ENCODE results near the gene ERV3-1.

DNA sequence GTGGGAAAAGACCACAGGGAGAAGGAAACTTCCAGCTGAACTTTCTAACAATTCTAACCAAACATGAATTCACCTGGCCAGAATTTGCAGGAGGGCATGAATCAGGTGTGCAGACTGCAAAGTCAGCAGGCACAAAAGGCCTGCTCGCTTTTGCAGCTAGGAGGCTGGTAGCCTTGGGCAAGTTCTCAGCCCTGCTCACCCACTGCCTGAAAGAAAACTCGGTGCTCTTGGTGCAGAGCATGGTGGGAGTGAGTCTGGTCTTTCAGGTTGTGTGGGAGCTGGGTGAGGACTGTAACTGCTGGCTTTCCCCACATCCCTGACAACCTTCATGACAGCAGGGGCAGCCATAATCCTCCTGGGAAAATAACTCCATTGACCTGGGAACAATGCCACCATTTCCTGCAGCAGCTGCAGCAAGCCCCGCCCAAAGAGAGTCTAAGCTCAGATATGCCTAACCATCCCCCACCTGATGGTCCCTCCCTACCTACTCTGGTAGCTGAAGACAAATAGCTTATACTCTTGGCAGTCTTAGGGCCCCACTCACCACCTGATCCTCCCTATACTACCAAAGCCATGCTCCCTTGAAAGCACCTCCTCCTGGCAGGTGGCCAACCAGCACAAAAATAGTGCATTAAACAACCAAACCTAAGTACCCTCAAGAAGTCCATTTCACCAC is 47.3 kb downstream of the ERV3-1 start:
- TF ChIP-seq CTCF (IDR thresholded peaks at IDR 0.05): no peak
- TF ChIP-seq POLR2A (IDR thresholded peaks at IDR 0.05): no peak

Data from uterus (tissue), 2 donors.